Fibroblast of skin of right biceps (primary cell): ENCODE data around the gene CEP78.
"Not testable (repeated sequence)": the region's sequence is repeated elsewhere in the genome, so short reads cannot be mapped to it uniquely, and the experiment has no call there.

Experiments
- DNase-seq: peaks from one replicate; pipeline ENCODE4 v3.0.0-alpha.2; 2013

Gene CEP78

DNA sequence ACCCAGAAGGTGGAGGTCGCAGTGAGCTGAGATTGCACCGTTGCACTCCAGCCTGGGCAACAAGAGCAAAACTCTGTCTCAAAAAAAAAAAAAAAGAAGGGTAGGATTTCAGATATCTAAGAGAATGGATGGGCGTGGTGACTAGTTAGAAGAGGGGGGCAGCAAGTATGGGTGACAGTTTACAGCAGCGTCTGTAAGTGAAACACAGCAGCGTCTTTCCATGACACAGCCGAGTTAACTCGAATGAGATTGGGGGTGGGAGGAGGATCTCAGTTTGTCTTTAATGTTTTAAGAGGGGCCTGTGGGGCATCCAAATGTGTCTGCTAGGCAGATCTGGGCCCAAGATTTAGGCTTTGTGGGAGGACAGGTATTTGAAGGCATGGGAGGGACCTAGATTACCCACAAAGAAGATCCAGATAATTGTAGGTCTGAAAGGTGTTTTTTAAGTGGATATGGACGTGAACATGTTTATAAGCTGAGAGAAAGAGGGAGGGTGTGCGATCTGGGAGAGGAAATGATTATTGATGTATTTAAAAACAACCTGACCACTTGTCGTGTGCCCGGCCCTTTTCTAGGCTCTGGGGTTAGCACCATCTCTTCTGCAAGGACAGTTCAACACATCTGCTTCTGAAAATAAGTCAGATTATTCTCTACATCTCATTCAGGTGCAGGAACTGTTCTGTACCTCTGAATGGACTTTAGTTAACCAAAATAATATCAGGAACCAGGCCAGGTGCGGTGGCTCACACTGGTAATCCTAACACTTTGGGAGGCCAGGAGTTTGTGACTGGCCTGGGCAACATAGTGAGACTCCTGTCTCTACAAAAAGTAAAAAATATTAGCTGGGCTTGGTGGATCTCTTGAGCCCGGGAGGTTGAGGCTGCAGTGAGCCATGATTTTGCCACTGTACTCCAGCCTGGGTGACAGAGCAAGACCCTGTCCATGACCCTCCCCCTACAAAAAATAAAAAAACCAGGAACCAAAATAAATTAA is 2.5 kb downstream of the CEP78 start:
- peak; percentile 4 for DNase-seq

DNA sequence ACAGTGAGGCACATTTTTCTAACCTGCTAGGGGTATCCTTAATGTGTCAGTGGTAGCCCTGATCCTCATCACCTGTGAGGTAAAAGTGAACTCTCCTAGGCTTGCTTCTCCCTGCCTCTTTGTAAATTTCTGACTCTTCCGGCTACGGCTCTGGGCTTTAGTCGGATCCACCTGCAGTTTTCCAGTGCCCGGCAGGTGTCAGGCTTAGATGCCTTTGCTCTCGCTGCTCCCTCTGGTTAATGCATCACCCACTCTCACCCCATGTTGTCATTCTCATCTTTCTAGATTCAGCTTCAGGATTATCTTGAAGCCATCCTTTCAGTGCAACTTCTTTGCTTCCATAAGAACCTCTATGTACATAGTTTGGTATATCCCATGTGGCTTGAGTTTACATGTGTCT is 3.6 kb downstream of the CEP78 start:
- peak; percentile 7 for DNase-seq

DNA sequence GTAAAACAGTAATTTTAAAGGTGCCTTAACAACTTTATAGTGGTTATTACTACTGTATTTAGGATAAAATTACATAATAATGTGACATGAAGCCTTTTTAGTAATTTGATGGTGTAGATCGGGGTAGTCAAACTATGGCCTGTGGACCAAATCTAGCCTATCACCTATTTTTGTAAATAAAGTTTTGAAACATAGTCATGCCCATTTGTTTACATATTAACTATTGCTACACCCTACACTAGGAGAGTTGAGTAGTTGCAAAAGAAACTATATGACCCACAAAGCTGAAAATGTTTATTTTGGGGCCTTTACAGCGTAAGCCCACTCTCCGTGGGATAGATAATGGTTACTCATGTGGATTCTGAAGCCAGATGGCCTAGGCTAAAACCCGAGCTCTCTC is 6.2 kb downstream of the CEP78 start:
- no peak for DNase-seq

DNA sequence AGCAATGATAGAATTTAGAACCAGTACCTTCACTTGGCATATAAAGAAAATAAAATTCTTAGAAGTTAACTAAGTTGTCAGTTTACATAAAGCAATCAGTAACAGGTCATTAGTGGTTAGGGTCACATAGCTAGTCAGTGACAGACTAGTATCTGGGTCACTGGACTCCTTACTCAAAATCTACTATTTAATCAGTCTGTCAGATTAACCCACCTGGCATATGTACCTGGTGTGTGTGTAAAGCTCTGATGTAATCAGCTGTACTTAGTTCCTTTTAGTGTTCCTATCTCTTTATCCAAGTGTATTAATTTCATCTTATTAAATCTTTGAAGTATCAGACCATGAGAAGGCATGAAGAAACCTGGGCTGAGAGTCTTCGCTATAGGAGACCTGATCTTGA is 7.3 kb downstream of the CEP78 start:
- DNase-seq = no peak

DNA sequence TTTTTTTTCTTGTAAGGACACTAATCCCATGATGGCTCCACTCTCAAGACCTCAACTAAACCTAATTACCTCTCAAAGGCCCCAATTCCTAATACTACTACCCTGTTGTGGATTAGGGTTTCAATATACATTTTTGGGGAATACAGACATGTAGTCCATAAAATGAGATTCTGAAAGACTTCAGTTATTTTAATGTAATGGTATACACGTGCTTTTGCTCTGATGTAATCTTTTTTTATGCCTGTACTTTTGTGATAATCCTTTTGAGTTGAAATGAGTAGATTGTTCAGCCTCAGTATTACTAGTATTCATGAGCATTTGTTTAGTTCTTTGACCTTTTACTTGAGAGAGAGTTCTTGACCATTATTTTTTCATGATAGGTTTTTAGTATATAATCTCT is 9.5 kb downstream of the CEP78 start:
- DNase-seq = no peak

DNA sequence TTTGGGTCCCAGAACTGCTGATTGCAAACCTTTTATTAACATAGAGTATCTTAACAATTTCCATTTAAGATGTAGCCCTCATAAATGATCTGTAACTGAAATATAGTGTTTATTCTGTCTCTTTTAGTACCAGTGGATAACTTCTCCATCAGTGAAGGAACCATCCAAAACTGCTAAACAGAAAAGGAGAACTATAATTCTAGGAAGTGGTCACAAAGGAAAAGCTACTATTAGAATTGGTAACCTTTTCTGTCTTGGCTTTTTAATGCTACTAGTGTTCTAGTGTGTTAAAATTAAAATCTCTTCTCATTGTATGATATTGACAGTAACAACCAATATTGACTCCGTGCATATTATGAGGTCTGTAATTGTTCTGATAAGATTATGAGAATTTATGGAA is 12.8 kb downstream of the CEP78 start:
- no peak for DNase-seq

DNA sequence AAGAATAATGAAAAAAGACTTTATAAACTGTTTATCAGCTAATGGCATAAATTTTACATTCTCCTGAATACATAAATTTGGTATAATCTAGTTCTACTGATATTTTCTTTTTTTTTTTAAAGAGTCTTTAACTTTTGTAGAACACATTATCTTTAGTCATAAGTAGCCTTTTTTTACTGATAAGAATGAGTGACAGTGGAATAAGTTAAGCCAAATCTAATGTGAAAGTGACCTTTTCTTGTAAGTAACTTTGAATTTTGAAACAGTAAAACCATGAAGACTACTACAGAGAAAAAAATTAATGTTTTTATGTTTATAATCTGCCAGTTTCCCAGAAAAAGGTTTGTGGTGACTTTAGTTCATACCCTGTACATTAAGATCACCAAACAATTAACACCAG is 13.7 kb downstream of the CEP78 start:
- DNase-seq = no peak

DNA sequence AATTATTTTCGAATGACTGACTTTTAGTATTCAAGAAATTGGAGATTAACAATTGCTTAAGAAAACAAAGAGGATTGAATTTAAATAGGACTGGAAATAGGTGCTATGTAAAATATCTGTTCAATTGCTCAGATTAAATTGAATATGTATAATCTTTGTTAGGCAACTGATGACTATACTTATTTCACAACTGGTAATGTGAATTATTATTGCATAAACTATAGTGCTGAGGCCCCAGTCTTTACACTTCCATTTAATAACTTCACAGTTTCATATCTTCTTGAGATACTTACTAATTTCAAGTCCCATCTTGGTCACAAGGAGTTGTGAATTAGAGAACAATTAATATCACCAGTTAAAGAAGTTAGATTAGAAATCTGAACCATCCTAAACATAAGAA is 16.7 kb downstream of the CEP78 start:
- DNase-seq = no peak

DNA sequence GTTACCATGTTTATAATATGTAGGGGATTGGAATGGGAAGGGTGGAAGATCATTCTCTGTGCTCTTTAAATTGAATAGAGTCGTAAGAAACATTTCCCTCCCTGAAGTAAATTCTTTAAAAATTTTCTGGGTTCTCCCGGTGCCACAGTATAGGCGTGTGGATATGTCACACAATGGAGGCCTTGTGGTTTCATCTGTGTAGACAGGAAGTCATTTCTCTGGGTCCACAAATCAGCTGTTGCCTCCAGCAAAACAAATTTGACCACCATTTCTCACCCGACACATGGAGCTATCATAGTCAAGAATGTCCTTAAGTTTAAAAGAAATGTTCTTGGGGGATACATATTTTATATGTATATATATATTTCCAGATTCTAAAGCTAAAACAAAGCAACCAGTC is 17.4 kb downstream of the CEP78 start:
- no peak for DNase-seq

DNA sequence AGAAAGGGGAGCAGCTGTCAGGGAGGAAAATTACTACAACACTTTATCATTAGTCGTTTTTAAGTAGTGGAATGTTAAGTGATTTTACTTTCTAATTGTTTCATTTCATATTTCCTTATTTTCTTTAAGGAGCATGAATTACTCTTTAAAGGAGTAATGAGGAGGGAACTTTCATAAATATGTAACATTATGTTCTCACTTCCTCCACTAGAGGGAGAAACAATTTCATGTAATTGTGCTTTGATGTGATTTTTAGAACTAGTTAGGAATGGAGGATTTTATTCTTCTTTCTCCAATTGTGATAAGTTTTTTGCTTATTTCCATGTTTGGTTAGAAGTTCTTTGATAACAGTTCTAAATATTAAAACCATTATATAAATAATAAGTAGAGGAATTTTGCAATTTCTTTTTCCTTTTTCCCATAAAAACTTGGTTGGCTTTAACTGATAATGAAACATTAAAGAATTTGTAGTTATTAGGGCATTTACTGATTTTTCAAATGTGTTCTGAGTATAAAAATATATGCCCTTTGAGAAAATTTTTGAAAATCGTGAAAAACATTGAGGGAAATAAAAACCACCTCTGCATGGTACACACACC is 25.6 kb downstream of the CEP78 start:
- DNase-seq = peak; percentile 28

DNA sequence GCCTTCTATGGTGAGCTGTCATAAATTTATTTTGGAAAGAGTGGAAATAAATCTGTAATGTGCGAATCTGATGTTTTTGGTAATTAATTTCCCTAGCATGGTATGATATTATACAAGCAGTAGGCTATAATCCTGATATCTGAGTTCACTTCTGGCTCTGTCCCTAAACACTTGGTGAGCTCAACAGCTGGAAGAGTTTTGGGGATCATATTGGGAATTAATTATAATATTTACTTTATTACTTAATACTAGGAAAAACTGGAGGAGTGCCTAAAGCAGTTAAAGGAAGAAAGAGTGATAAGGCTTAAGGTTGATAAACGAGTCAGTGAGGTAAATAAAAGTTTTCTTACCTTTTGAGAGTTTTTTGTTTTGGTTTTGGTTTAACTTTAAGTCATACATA is 26.8 kb downstream of the CEP78 start:
- DNase-seq = no peak

DNA sequence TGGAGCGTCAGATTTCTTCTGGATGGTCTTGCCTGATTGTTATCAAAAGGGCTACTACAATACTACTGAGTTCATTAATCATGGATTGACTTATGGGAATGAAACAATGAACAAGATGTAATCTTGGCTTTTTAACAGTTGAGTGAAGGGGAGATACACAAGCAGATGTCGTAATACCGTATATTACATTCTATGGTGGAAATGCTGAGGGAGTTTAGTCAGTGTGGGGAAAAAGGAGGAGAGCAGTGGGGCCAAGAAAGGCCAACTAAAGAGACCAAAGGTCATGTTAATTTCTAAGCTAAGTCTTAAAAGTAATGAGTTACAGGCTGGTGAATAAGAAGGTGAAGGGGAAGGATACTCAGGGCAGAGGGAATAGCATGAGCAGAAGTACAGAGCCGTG is 32.0 kb downstream of the CEP78 start:
- no peak for DNase-seq

DNA sequence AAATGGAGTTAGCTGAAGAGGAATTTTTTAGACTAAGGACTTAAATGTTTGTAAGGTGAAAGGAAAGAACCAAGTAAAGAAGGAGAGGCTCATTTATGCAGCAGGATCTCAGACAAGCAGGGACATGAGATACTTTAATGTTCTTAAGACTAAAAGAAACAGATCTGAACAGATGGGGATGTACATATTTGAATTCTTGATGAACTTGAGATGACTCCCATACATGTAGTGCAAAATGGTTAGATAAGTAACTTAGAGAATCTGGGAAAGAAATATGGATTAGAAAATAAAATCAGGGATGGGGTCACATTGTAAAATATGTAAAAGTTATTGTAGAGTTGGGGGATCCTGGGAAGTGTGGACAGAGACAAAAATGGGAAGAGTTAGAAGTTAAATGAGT is 33.9 kb downstream of the CEP78 start:
- DNase-seq = no peak

DNA sequence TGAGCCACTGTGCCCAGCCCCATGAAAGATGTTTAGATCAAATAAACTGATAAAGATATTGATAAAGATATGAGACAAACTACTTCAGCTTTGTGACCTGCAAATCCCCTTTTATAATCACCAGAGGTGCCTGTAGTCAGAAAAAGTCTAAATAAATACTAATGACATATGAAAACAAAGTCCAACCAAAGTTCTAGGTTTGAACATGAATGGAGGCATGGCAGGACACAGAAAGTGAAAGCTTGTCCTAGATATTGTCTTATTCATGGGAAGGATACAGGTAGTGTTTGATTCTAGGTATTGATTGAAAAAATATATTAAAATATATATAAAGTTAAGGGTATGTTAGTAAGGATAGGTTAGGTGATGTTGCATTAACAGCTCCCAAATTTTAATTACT is 36.4 kb downstream of the CEP78 start:
- DNase-seq = no peak

DNA sequence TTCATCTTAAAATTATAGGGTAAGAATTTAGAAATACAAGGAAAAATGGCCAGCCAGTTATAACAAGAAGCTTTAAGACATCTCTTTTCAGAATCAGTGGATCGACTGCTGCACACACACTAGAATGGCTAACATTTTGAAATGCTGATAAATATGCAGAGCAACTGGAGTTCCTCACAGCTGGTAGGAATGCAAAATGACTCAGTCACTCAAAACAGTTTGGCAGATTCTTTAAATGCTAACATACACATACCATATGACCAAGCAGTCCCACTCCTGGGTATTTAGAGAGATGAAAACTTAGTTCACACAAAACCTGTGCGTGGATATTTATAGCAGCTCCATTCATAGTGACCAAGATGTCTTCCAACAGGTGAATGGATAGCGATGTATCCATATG is 37.9 kb downstream of the CEP78 start:
- peak; percentile 77 for DNase-seq

DNA sequence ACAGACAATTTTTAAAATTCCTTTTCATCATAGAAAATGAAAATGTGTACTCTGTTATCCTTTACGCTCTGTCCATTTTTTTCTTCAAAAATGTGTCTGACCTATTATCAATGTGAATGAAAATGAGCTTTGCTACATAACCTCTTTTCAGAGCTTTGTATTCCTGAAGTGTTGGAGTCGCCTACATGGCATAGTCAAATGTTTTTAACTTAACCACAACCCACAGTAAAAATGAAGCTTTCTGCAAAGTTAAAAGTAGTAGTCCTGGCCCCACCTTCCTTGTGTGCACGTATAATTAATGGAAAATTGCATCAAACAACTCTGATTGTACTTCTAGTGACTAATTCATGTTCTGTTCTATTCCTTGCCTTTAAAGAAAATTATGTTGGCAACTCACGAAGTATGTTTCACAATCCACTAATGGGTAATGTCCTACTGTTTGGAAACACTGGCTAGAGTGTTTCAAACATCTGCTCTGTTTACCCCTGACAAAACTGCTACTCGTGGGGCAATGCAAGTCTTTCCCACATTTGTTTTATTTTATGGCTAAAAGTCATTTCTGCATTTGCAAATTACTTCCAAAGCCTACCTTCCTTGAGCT is 42.4 kb downstream of the CEP78 start:
- DNase-seq = peak; percentile 40

DNA sequence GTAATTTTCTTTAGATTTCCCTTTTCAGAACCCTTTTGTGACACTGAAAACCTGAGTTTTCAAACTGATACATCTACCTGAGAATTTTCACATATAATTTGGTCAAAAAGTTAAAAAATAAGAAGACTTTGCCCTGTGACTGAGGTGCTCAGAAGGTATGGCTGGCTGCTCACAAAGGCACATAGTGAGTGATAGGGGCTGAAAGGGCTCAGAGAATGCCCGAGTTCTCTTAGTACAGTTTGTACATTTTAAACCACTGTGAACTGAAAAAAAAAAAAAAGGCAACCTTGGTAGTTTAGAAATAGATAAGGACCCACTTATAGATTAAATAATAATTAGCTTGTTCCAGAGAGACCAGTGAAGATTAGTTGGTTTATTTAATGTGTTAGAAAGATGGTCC is 42.9 kb downstream of the CEP78 start:
- DNase-seq = no peak

DNA sequence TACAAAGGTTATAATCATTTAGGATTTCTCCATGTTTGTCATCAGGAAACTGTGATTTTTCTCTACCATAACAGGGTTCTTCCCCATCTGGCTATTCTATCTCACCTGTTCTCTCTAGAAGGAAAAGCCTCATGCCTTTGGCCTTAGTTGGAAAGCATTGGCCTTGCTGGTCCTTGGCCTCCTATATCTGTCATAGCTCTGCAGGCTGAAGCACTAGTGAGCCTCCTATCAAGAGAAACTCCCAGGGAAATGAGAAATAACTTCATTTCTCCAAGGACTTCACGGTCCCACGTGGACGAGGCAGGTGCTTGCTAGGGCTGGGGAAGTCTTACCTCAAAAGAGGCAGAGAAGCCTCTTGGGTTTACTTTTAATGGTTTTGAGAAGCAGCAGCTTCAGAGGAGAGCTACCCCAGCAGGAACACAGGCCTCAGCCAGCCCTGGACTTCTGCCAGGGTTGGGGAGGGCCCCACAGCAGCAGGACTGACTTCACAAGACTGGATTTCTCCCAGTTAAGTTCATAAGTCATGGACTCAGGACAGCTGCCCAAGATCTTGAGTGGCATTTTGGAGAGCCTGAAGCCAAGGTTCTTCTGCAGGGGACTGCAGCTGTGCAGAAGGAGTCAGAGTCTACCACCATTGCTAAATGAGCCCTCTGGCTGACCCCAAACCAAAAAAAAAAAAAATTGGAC is 45.2 kb downstream of the CEP78 start:
- DNase-seq = peak; percentile 51

DNA sequence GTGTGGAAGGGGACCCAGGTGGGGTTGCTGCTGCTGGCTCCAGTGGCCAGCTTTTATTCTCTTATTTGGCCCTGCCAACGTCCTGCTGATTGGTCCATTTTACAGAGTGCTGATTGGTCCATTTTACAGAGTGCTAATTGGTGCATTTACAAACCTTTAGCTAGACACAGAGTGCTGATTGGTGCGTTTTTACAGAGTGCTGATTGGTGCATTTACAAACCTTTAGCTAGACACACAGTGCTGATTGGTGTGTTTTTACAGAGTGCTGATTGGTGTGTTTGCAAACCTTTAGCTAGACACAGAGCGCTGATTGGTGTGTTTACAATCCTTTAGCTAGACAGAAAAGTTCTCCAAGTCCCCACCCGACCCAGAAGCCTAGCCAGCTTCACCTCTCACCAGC is 48.3 kb downstream of the CEP78 start:
- not testable (repeated sequence) for DNase-seq

DNA sequence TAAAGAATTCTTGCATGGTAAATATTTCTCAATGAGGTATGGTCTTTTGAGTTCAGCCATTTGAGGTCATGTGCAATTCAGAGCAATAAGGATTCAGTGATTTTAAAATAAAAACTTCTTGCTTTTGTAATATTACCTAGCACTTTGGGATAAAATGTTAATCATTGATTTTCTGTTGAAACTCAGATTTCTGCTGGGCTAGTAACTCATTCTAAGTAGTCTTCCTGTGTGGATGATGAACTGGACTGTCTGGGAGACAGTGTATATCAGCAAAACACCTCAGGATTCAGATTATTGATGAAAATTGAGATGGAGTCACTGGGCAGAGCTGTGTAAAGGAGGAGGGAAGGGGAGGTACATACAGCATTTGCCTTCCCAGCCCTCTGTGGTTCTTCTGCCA is 50.2 kb downstream of the CEP78 start:
- DNase-seq = no peak

DNA sequence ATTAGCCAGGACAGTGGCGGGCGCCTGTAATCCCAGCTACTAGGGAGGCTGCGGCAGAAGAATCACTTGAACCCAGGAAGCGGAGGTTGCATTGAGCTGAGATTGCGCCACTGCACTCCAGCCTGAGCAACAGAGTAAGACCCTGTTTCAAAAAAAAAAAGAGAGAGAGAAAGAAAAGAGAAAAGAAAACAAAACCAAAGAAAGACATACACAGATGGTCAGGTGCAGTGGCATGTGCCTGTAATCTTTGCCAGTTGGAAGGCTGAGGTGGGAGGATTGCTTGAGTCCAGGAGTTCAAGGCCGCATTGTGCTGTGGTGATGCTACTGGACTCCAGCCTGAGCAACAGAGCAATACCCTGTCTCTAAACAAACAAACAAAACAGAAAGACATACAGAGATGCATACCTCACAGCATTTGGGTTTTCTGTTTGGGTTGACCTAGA is 51.1 kb downstream of the CEP78 start:
- no peak for DNase-seq

DNA sequence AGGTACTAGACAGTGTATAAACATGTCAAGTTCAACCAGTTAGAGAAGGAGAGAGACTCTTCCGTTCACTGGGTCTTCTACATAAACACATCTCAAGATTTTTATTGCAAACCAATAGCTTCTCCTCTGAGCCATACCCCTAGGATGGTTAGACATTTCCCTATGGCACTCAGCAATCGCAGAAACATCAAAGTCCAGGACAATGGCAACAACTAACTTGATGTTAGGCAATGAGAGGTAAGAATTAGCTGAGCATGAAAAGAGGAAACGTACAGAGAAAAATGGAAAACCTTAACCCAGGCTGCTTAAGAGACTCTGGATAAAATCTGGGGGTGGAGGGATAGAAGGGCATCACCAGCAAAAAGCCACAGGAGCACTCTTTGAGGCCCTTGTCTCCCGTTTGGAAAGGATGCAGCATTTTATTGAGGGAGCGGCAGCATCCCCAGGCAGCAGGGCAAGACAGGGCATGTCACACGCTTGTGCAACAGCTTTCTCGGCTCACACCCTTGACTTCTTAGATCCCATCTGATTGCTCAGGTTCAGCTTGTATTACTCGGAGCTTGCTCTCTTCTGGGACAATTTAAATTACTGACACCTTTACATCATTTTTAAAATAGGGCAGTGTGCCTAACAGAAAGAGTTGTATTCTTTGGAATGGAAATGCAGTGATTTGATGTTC is 52.5 kb downstream of the CEP78 start:
- no peak for DNase-seq

DNA sequence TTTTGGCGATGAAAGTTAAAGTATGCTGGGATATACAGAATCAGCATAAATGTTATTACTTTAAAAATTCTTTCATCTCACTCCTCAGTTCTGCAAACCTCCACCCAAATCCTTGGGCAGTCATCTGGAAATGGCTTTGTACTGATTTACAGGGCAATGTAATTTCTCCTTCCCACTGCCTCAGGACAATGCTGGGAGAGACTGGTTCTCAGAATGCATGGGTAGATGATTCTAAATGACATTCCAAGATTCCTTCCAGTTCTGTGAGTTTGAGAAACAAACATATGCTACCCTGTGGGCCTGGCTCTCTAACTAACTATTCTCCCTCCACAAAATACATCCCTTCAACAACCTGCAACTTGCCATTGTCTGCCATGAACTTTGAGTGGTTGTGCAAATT is 53.6 kb downstream of the CEP78 start:
- DNase-seq = no peak
